ENCODE measurements around the gene THAP4.
"Not testable (repeated sequence)": the region's sequence is repeated elsewhere in the genome, so short reads cannot be mapped to it uniquely, and the experiment has no call there.

The THAP4 gene

DNA sequence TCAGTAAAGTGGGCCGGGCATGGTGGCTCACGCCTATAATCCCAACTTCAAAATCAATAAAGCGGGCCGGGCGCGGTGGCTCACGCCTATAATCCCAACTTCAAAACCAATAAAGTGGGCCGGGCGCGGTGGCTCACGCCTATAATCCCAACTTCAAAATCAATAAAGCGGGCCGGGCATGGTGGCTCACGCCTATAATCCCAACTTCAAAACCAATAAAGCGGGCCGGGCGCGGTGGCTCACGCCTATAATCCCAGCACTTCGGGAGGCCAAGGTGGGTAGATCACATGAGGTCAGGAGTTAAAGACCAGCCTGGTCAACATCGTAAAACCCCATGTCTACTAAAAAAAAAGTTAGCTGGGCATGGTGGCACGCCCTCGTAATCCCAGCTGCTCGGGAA is 25.8 kb upstream of the THAP4 start:
- DNase-seq = not testable (repeated sequence)

DNA sequence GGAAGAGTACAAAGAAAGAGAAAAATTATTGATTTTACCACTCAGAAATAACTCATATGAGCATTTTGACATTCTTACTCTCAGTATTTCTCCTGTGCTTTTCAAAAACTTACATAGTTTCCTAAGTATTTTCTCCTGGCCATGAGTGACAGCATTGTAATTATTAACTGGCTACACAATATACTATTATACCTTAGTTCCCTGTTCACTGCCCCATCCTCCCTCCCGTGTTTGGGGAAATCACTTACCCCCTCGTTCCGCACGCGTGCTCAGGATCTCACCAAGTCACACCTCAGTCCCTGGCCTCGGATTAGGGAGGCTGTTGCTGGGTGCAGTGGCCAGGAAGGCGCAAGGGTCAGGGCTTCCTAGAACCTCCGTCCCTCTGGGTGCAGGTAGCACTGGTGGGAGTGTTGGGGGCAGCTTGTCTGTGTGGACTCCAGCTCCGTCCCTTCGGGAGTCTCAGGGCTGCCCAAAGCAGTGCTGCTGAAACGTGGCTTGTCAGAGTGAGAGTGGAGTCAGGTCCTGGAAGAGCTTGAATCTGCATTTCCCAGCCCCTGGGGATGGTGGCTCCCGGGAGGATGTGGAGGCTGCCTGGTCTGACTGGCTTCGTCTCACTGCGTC is 23.7 kb upstream of the THAP4 start:
- no peak for DNase-seq

GRCh38 chr2:241659150-241659739 is 22.3 kb upstream of the THAP4 start:
- peak; percentile 53 for DNase-seq

GRCh38 chr2:241658296-241658695 is 21.3 kb upstream of the THAP4 start:
- no peak for DNase-seq

- DNase-seq = no peak
Measured at GRCh38 chr2:241657786-241658254, 20.9 kb upstream of the THAP4 start.

- no peak for DNase-seq
Measured at GRCh38 chr2:241656190-241656741, 19.3 kb upstream of the THAP4 start.

DNA sequence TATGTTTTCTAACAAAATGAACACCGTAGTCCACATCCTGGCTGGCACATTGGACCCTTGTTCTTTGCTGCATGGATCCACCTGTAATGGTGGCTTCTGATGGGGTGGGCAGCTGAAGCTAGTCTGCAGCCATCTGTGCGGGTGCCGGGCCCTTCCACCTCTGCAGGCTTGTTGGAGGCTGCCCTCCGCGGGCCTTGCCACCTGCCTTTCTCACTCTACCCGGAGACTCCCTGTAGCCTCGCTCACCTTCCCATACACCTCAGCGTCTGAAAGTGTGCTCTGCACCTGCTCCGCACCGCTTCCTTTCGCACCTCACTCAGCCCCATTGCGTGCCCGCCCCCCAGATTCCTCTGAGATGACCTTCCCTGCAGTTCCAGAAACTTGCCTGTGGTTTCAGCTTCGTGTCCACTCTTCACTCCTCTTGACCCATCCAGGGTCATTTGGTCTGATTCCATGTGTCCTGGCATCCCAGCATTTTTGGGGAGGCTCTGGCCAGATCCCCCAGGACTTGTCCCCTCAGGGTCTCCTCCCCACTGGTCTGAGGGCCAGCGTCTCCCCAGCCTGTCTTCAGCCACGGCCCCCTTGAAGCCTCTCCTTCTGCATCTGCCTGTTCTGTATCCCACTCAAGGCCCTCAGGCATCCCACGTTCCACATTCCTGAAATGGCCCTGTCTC is 18.7 kb upstream of the THAP4 start:
- no peak for DNase-seq

DNA sequence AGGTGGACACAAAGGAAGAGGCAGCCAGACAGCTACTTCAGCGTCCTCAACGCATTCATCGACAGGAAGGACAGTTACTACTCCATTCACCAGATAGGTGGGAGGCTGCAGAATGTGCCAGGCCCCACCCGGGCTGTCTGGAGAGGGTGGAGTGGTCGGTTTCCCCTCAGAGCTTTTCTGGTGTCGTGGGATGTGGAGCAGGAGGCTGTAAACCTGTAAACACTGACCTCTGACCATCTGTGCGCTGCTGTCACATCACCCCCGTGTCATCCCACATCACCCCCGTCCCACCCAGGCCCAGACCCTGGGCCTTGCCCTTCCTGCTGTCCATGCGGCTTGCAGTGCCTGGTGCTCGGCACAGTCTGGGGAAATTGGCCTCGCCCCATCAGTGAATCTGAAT is 17.6 kb upstream of the THAP4 start:
- DNase-seq = no peak

GRCh38 chr2:241653210-241653750 is 16.3 kb upstream of the THAP4 start:
- no peak for DNase-seq

DNA sequence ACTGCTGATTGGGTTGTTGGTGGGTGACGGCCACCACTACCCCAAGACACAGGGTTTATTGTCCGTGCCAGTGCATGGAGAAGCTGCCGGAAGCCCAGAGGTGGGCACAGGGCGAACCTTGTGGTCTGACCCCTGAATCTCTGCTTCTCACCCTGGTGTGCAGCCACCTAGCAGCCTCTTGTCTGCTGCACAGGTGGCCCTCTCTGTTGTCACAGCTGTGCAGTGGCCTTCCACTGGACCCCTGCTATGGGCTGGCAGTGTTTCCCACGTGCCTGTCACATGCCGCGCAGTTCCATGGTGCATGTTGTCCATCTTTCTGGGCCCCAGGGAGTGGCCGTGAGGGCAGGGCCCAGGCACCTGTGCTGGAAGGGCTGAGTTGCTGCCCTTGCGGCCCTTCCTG is 15.8 kb upstream of the THAP4 start:
- no peak for DNase-seq

DNA sequence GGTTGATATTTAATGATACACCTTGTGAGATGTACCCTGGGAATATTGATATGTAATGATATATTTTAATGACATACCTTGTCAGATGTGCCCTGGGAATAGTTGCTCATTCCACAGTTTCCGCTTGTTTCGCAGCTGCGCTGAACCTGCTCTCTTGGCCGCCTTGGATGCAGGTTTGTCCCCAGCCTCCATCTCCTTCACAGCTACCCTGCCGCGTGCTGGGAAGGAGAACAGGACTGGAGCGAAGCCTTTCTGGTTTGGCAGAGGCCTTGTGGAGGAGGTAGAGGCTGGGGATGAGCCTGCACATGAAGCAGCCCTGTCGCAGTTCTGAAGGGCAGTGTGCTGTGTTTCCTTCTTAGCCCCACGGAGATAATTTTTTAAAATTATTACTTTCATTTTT is 15.2 kb upstream of the THAP4 start:
- no peak for DNase-seq

GRCh38 chr2:241649927-241650326 is 13.0 kb upstream of the THAP4 start:
- no peak for DNase-seq

DNA sequence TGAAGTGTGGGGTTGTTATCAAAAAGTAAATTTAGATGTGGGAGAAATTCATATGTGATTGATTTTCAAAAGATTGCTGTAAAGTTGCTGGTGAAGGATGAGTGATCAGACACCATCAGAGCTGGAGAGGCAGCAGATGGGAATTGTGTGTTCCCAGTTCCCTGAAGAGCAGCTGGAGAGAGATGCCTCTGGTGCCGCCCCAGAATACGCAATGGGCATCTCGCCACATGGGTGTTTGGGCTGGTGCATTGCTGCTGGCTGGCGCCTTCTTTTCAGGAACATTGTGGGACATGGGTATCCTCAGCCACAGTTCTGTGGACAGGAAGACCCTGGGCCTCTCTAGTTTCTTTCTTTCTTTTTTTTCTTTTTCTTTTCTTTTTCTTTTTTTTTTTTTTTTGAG is 12.4 kb upstream of the THAP4 start:
- no peak for DNase-seq

GRCh38 chr2:241648453-241648852 is 11.5 kb upstream of the THAP4 start:
- no peak for DNase-seq

DNA sequence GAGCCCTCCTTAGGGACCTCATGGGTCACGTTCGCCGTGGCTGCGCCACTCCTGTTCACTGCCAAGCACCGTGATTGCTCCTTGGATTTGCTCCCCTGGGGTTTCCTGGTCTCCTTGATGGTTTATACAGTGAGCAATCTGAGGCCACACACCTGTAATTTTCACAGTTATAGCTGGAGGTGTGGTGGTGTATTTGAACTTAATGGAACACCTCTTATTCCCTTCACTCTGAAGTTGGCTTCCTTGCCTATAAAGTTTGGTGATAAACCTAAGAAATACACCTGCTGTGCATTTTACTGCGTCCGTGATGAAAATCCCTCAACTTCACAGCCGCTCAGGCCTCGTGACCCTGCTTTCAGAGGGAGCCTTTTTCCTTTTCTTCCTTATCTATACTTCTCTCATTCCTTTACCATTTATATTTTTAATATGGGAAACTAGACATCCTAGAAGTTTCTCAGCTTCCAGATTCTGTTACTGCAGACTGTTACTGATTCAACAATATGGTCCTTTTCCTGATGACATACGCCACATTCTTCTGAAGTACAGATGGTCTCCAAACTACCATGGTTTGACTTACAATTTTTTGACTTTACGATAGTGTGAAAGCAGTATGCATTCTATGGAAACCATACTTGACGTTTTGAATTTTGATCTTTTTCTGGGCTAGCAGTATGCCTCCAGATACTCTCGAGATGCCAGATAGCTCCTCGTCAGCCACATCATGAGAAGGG is 9.1 kb upstream of the THAP4 start:
- no peak for DNase-seq

GRCh38 chr2:241645056-241645914 is 8.3 kb upstream of the THAP4 start:
- DNase-seq = no peak

DNA sequence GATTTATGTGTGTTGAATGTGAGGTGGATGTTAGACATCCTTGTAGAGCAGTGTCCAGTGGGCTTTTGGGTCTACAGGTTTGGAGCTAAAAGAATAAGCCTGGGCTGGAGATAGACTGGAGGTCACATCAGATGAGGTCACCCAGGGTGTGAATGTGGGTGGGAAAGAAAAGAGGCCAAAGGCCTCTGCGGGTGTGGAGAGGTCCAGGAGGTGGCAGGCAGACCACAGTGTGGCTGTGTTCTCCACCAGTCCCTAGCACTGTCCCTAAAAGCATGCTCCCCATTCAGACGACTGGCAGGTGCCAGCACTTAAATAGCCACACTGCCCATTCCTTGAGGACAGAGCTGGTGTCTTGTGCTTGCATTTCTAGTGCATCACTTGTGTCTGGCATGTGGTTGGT is 4.7 kb upstream of the THAP4 start:
- no peak for DNase-seq

GRCh38 chr2:241640165-241640795 is 3.3 kb upstream of the THAP4 start:
- no peak for DNase-seq

- no peak for DNase-seq
Measured at GRCh38 chr2:241639385-241639784, 2.4 kb upstream of the THAP4 start.

GRCh38 chr2:241638940-241639339 is 2.0 kb upstream of the THAP4 start:
- DNase-seq = no peak

GRCh38 chr2:241637795-241638660 is 1.1 kb upstream of the THAP4 start:
- DNase-seq = peak; percentile 72

All from stimulated activated CD4-positive, alpha-beta T cell treated with anti-CD3 and anti-CD28 coated beads, Interleukin-15, amount 100 ng/mL, for 24 hours (primary cell).